ENCODE measurements around the gene RFX3.
A peak's percentile ranks its signal among the peaks of the same experiment; 100 is the strongest.

RFX3 gene

GRCh38 chr9:3525836-3526164 lies at the start of gene RFX3:
Gene RFX3, minus strand, starts transcription at chr9:3526001. Its CDS starts 130,413 bp downstream, at chr9:3395588.
- Mint-ChIP-seq H3K4me3 (peak within 1 kb of the TSS; percentile 96), H3K36me3 (peaks cover 2% of the 10 kb centered on the region), H3K27me3 (no peaks in the 10 kb centered on the region), H3K9me3 (no peaks in the 10 kb centered on the region), H3K27ac (peak within 1 kb of the TSS; percentile 99), H3K4me1 (peaks cover 28% of the 10 kb centered on the region)
- DNase-seq (ENCODE audit: low spot score in 2 of 2) (peak in 1 of 2 donors; percentile 88), ATAC-seq (ENCODE audit: low read depth) (peak; percentile 61)

DNA sequence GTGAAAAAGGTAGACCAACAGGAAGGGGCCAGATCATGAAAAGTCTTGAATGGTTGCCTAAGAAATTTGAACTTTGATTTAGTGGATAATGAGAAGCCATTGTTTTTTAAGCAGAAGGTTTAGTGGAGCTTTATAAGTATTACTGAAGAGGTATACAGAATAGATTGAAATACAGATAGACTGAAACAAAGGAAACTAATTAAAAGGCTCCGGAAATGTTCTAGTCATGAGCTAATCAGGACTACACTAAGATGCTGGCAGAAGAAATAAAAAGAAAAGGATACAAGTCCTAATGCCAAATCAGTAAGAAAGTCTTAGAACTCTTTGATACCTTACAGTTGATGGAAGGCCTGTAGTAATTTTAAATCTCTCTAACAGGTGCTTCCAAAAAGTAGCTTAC lies 45.7 kb upstream of the RFX3 start:
- no peak overlapping the region for H3K4me3 Mint-ChIP-seq
- ATAC-seq (ENCODE audit: low read depth) = no peak
- no peaks in the 10 kb centered on the region for H3K27me3 Mint-ChIP-seq
- peaks cover 5% of the 10 kb centered on the region for H3K36me3 Mint-ChIP-seq
- H3K9me3 Mint-ChIP-seq = no peaks in the 10 kb centered on the region
- no peak overlapping the region for H3K27ac Mint-ChIP-seq
- DNase-seq (ENCODE audit: low spot score in 2 of 2) = no peak
- H3K4me1 Mint-ChIP-seq = no peaks in the 10 kb centered on the region

GRCh38 chr9:3569529-3569928 lies 43.7 kb upstream of the RFX3 start:
- Mint-ChIP-seq H3K27me3 (no peaks in the 10 kb centered on the region), H3K4me3 (no peak overlapping the region), H3K4me1 (no peaks in the 10 kb centered on the region), H3K9me3 (no peaks in the 10 kb centered on the region), H3K36me3 (peaks cover 4% of the 10 kb centered on the region), H3K27ac (peak overlapping the region; percentile 9)
- ATAC-seq (ENCODE audit: low read depth) (no peak), DNase-seq (ENCODE audit: low spot score in 2 of 2) (no peak)

DNA sequence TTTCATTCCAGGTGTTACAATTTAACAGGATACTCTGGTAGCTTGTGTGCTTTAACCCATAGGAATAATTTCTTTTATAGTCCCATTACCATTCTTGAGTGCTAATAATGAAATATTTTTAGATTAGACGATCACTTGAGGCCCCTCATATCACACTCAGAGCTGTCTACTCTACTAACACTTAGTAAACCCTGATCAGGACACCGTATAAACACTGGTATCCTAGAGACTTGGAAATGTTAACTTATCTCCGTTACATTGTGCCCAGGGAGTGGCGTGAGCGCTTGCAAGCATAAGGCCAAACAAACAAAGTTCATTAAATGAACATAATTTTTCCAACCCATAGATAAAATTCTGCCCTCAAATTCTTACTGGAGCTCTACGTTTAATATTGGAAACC lies 42.2 kb upstream of the RFX3 start:
- no peaks in the 10 kb centered on the region for H3K4me1 Mint-ChIP-seq
- H3K9me3 Mint-ChIP-seq = no peaks in the 10 kb centered on the region
- ATAC-seq (ENCODE audit: low read depth) (no peak), DNase-seq (ENCODE audit: low spot score in 2 of 2) (no peak)
- no peaks in the 10 kb centered on the region for H3K27me3 Mint-ChIP-seq
- no peak overlapping the region for H3K27ac Mint-ChIP-seq
- H3K36me3 Mint-ChIP-seq = peaks cover 6% of the 10 kb centered on the region
- H3K4me3 Mint-ChIP-seq = no peak overlapping the region

- Mint-ChIP-seq H3K4me1 (no peaks in the 10 kb centered on the region), H3K9me3 (no peaks in the 10 kb centered on the region), H3K27me3 (no peaks in the 10 kb centered on the region), H3K4me3 (no peak overlapping the region), H3K36me3 (peaks cover 37% of the 10 kb centered on the region), H3K27ac (no peak overlapping the region)
- DNase-seq (ENCODE audit: low spot score in 2 of 2) = no peak
- no peak for ATAC-seq (ENCODE audit: low read depth)
Measured at GRCh38 chr9:3553076-3553765, 27.4 kb upstream of the RFX3 start.

GRCh38 chr9:3549225-3549624 lies 23.4 kb upstream of the RFX3 start:
- peaks cover 21% of the 10 kb centered on the region for H3K36me3 Mint-ChIP-seq
- H3K9me3 Mint-ChIP-seq = no peaks in the 10 kb centered on the region
- H3K27ac Mint-ChIP-seq = no peak overlapping the region
- DNase-seq (ENCODE audit: low spot score in 2 of 2) = no peak
- no peak for ATAC-seq (ENCODE audit: low read depth)
- no peaks in the 10 kb centered on the region for H3K27me3 Mint-ChIP-seq
- H3K4me1 Mint-ChIP-seq = no peaks in the 10 kb centered on the region
- H3K4me3 Mint-ChIP-seq = no peak overlapping the region

DNA sequence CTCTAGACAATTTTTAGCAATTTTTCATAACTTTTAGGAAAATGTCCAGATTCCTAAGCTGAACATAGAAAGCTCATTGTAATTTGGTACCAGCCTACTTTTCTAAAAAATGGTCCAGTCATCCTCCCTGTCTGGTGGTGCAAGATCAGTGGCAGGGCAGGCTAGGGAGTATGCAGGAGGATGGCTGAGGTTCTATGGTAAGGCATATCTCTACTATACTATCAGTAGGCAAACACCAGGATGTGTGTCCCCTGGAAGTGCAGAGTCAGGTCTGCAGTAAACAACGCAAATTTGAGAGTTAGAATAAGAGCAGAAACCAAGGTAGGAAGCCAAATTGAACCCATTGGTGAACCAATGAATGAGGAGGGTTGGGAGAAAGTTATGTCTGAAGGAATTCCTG lies 22.8 kb upstream of the RFX3 start:
- DNase-seq (ENCODE audit: low spot score in 2 of 2) (no peak), ATAC-seq (ENCODE audit: low read depth) (no peak)
- Mint-ChIP-seq H3K27ac (no peak overlapping the region), H3K36me3 (peaks cover 16% of the 10 kb centered on the region), H3K9me3 (no peaks in the 10 kb centered on the region), H3K4me3 (no peak overlapping the region), H3K4me1 (no peaks in the 10 kb centered on the region), H3K27me3 (no peaks in the 10 kb centered on the region)

DNA sequence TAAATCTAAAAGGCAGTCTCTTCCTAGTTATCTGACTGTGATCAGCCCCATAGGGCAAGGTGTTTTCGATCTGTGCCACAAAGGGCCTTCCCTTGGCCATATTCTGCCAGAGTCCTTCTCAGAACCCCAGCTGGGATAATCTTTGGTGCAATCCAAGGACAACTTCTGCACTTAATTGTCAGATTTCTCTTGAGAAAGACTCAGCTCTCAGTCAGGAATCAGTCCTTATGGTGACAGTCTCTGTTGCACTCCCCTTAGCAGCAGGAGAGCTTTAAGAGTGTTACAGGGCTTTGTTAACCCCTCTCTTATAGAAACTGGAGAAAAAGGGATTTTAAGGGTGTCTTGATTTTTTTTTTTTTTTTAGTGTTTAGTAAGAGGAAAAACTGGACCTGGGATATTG lies 15.4 kb upstream of the RFX3 start:
- no peaks in the 10 kb centered on the region for H3K27me3 Mint-ChIP-seq
- H3K9me3 Mint-ChIP-seq = peaks cover 2% of the 10 kb centered on the region
- H3K4me1 Mint-ChIP-seq = peaks cover 5% of the 10 kb centered on the region
- no peak overlapping the region for H3K4me3 Mint-ChIP-seq
- no peak overlapping the region for H3K27ac Mint-ChIP-seq
- H3K36me3 Mint-ChIP-seq = peaks cover 8% of the 10 kb centered on the region
- DNase-seq (ENCODE audit: low spot score in 2 of 2) = no peak
- ATAC-seq (ENCODE audit: low read depth) = no peak

DNA sequence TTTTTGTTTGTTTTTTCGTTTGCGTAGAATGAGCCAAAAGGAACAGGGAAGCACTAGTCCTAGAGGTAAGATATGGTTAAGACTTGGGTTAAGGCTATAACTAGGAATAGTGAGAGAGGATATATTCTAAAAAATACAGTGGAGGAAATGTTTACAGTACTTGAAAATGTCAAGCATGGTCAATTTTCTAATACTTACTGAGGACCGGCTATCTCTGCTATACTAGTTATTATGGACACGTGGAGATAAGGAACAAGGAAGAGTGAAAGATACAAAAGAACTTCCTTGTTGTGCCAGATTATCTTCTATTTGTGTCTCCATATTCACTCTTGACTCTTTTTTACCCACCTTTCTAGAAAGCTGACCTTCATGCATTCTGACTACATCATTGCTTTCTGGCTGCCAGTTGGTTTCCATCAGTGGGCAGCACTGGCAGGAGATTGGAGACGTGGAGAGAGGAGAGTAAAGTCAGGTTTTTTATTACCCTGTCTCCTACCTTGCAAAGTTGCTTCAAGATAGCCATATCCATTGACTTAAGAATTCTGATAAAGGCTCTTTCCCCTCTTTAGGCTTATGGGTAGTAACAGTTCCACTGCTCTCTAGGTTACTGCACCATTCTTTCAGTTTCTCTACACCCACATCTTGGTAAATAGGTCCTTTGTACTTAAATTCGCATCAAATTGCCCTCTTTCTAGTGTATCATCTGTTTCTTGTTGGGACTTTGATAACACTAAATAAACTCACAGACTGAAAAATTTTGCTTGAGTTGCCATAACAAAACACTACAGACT lies 9.0 kb upstream of the RFX3 start:
- peaks cover 3% of the 10 kb centered on the region for H3K4me1 Mint-ChIP-seq
- H3K36me3 Mint-ChIP-seq = peaks cover 5% of the 10 kb centered on the region
- ATAC-seq (ENCODE audit: low read depth) (no peak), DNase-seq (ENCODE audit: low spot score in 2 of 2) (no peak)
- no peak overlapping the region for H3K27ac Mint-ChIP-seq
- peaks cover 2% of the 10 kb centered on the region for H3K9me3 Mint-ChIP-seq
- no peak overlapping the region for H3K4me3 Mint-ChIP-seq
- no peaks in the 10 kb centered on the region for H3K27me3 Mint-ChIP-seq

DNA sequence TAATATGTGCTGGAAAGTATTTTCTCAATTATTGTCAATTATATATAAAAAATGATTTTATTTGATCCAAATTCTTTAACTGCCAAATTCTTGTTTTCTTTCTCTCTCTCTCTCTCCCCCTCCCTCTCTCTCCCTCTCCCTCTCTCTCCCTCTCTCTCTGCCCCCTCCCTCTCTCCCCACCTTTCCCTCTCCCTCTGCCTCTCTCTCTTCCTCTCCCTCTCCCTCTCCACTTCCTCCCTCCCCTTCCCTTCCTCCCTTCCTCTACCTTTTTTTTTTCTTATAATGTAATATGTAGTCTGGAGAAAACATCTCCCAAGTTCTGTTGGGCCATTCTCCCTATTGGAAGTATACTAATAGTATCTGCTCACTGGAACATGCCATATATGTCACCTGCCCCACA lies 6.4 kb upstream of the RFX3 start:
- DNase-seq (ENCODE audit: low spot score in 2 of 2) (no peak), ATAC-seq (ENCODE audit: low read depth) (no peak)
- Mint-ChIP-seq H3K36me3 (peaks cover 2% of the 10 kb centered on the region), H3K27me3 (no peaks in the 10 kb centered on the region), H3K4me3 (no peak overlapping the region), H3K4me1 (peaks cover 12% of the 10 kb centered on the region), H3K9me3 (no peaks in the 10 kb centered on the region), H3K27ac (no peak overlapping the region)

DNA sequence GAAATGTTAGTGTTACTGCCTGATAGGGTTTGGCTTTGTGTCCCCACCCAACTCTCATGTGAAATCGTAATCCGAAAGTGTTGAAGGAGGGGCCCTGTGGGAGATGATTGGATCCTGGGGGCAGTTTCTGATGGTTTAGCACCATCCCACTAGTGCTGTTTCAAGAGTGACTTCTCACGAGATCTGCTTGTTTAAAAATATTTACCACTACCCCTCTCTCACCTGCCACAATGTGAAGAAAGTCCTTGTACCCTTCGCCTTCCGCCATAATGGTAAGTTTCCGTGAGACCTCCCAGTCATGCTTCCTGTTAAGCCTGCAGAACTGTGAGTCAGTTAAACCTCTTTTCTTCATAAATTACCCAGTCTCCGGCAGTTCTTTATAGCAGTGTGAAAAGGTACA lies 2.6 kb upstream of the RFX3 start:
- Mint-ChIP-seq H3K9me3 (no peaks in the 10 kb centered on the region), H3K27me3 (no peaks in the 10 kb centered on the region), H3K4me3 (peak overlapping the region; percentile 86), H3K36me3 (peaks cover 2% of the 10 kb centered on the region), H3K4me1 (peaks cover 26% of the 10 kb centered on the region), H3K27ac (peak overlapping the region; percentile 99)
- ATAC-seq (ENCODE audit: low read depth) (no peak), DNase-seq (ENCODE audit: low spot score in 2 of 2) (no peak)

- ATAC-seq (ENCODE audit: low read depth) (peak; percentile 1), DNase-seq (ENCODE audit: low spot score in 2 of 2) (peak in 1 of 2 donors; percentile 34)
- peak overlapping the region; percentile 99 for H3K27ac Mint-ChIP-seq
- H3K9me3 Mint-ChIP-seq = no peaks in the 10 kb centered on the region
- H3K4me3 Mint-ChIP-seq = peak overlapping the region; percentile 96
- peaks cover 2% of the 10 kb centered on the region for H3K36me3 Mint-ChIP-seq
- H3K4me1 Mint-ChIP-seq = peaks cover 28% of the 10 kb centered on the region
- H3K27me3 Mint-ChIP-seq = no peaks in the 10 kb centered on the region
Measured at GRCh38 chr9:3526997-3527940, 1.5 kb upstream of the RFX3 start.

- peaks cover 2% of the 10 kb centered on the region for H3K36me3 Mint-ChIP-seq
- H3K4me1 Mint-ChIP-seq = peaks cover 28% of the 10 kb centered on the region
- peak overlapping the region; percentile 96 for H3K4me3 Mint-ChIP-seq
- DNase-seq (ENCODE audit: low spot score in 2 of 2) (peak; percentile 88 to 92), ATAC-seq (ENCODE audit: low read depth) (peak; percentile 64)
- H3K9me3 Mint-ChIP-seq = no peaks in the 10 kb centered on the region
- no peaks in the 10 kb centered on the region for H3K27me3 Mint-ChIP-seq
- H3K27ac Mint-ChIP-seq = peak overlapping the region; percentile 99
Measured at GRCh38 chr9:3526165-3526996, 580 bp upstream of the RFX3 start.

Data from memory B cell (primary cell).